Chondrocyte (in vitro differentiated cells): ENCODE measurements around the gene CFD. TPM values are rescaled to one million over a fixed set of nuclear protein-coding genes. Genes with fewer than 3 reads are reported as not detected.

ENCODE experiments used
- DNase-seq: peaks from one replicate; pipeline ENCODE4 v3.0.0; 2021; ENCODE audit warnings: mixed read lengths, low spot score
- H3K27ac Mint-ChIP-seq: one replicate; pipeline ENCODE4 v1.8.0; 2021; ENCODE audit warnings: mild to moderate bottlenecking, moderate library complexity, mixed read lengths; ENCODE audit not compliant: unreplicated experiment
- H3K27me3 Mint-ChIP-seq: 2 replicates; pipeline ENCODE4 v1.8.0; 2021; ENCODE audit warnings: low read depth, mixed read lengths
- H3K36me3 Mint-ChIP-seq: 2 replicates; pipeline ENCODE4 v1.8.0; 2021; ENCODE audit warnings: low read depth, mixed read lengths
- H3K4me1 Mint-ChIP-seq: 2 replicates; pipeline ENCODE4 v1.8.0; 2021; ENCODE audit warnings: low read depth, mild to moderate bottlenecking, mixed read lengths
- H3K4me3 Mint-ChIP-seq: one replicate; pipeline ENCODE4 v1.8.0; 2021; ENCODE audit warnings: mild to moderate bottlenecking, moderate library complexity, mixed read lengths; ENCODE audit not compliant: unreplicated experiment
- H3K9me3 Mint-ChIP-seq: 2 replicates; pipeline ENCODE4 v1.8.0; 2021; ENCODE audit warnings: low read depth, mixed read lengths
- CTCF ChIP-seq: fragments of 200-600 bp; sonication (generic); IDR thresholded peaks from 2 replicates; pipeline ENCODE4 v1.5.0; 2021; ENCODE audit warnings: antibody characterized with exemption, mild to moderate bottlenecking, moderate library complexity
- total RNA-seq: library from RNA; stranded (reverse); gene quantifications from 3 replicates; pipeline ENCODE4 v1.2.1, GENCODE V29; 2021

Gene CFD
- total RNA-seq, 1 donor from 2014 or later: 1.8 TPM

- Mint-ChIP-seq H3K9me3 (no peaks in the 10 kb centered on the region), H3K4me3 (no peak overlapping the region), H3K36me3 (peaks cover 9% of the 10 kb centered on the region), H3K4me1 (no peaks in the 10 kb centered on the region), H3K27ac (no peak overlapping the region), H3K27me3 (no peaks in the 10 kb centered on the region)
- DNase-seq: no peak
- TF ChIP-seq CTCF: no peak
Observed at GRCh38 chr19:882871-883497, 23.5 kb downstream of the CFD start.

GRCh38 chr19:883661-884211 lies 24.3 kb downstream of the CFD start:
- Mint-ChIP-seq H3K27ac (no peak overlapping the region), H3K9me3 (no peaks in the 10 kb centered on the region), H3K4me1 (no peaks in the 10 kb centered on the region), H3K4me3 (no peak overlapping the region), H3K36me3 (peaks cover 9% of the 10 kb centered on the region), H3K27me3 (no peaks in the 10 kb centered on the region)
- DNase-seq: no peak
- no peak for TF ChIP-seq CTCF

- Mint-ChIP-seq H3K27ac (no peak overlapping the region), H3K9me3 (no peaks in the 10 kb centered on the region), H3K27me3 (no peaks in the 10 kb centered on the region), H3K4me3 (no peak overlapping the region), H3K4me1 (no peaks in the 10 kb centered on the region), H3K36me3 (peaks cover 7% of the 10 kb centered on the region)
- DNase-seq: no peak
- TF ChIP-seq CTCF: no peak
Observed at GRCh38 chr19:884420-885211, 25.2 kb downstream of the CFD start.

GRCh38 chr19:885536-886224 lies 26.2 kb downstream of the CFD start:
- H3K36me3 Mint-ChIP-seq: peaks cover 7% of the 10 kb centered on the region
- H3K27ac Mint-ChIP-seq: no peak overlapping the region
- no peak overlapping the region for H3K4me3 Mint-ChIP-seq
- no peak for TF ChIP-seq CTCF
- no peaks in the 10 kb centered on the region for H3K27me3 Mint-ChIP-seq
- H3K9me3 Mint-ChIP-seq: no peaks in the 10 kb centered on the region
- H3K4me1 Mint-ChIP-seq: no peaks in the 10 kb centered on the region
- DNase-seq: no peak

GRCh38 chr19:887072-887471 lies 27.6 kb downstream of the CFD start:
- Mint-ChIP-seq H3K4me1 (peaks cover 6% of the 10 kb centered on the region), H3K27me3 (no peaks in the 10 kb centered on the region), H3K9me3 (no peaks in the 10 kb centered on the region), H3K4me3 (no peak overlapping the region), H3K36me3 (peaks cover 2% of the 10 kb centered on the region), H3K27ac (no peak overlapping the region)
- no peak for TF ChIP-seq CTCF
- DNase-seq: no peak
